SK-N-SH treated with all-trans-retinoic acid at 6 μM for 48 hours (cell line): Measurements from ENCODE around the gene UNCX.

ENCODE experiments used
- ATAC-seq: fragments of 200-7000 bp; cut with Tn5 transposase; 3 replicates; pipeline ENCODE4 v1.9.1; 2020; ENCODE audit warnings: mild to moderate bottlenecking, moderate library complexity
- ARNTL ChIP-seq: fragments of 450-650 bp; formaldehyde crosslinking; IDR thresholded peaks from 2 replicates; pipeline ENCODE4 v1.5.0; 2020; ENCODE audit warnings: low read depth, mild to moderate bottlenecking, moderate library complexity, borderline replicate concordance
- BACH2 ChIP-seq: fragments of 250-450 bp; sonication (Bioruptor Pico); IDR thresholded peaks from 2 replicates; pipeline ENCODE4 v1.9.0; 2021; ENCODE audit warnings: mild to moderate bottlenecking, borderline replicate concordance
- CSDC2 ChIP-seq: fragments of 250-450 bp; sonication (Bioruptor Pico); IDR thresholded peaks from 2 replicates; pipeline ENCODE4 v1.5.0; 2020; ENCODE audit warnings: mild to moderate bottlenecking, moderate library complexity
- ESRRG ChIP-seq: fragments of 250-450 bp; sonication (Bioruptor Pico); IDR thresholded peaks from 2 replicates; pipeline ENCODE4 v1.6.1; 2021; ENCODE audit warnings: mild to moderate bottlenecking
- ISL1 ChIP-seq: fragments of 250-450 bp; sonication (Bioruptor Pico); IDR thresholded peaks from 2 replicates; pipeline ENCODE4 v2.1.2; 2022; ENCODE audit warnings: mild to moderate bottlenecking, moderate library complexity
- OSR1 ChIP-seq: fragments of 250-450 bp; sonication (Bioruptor Pico); IDR thresholded peaks from 2 replicates; pipeline ENCODE4 v1.8.0; 2022; ENCODE audit warnings: moderate library complexity, mild to moderate bottlenecking, inconsistent platforms
- PPARA ChIP-seq: fragments of 250-450 bp; sonication (Bioruptor Pico); IDR thresholded peaks from 2 replicates; pipeline ENCODE4 v1.5.0; 2020; ENCODE audit warnings: mild to moderate bottlenecking, borderline replicate concordance
- RARB ChIP-seq: fragments of 250-450 bp; sonication (Bioruptor Pico); IDR thresholded peaks from 2 replicates; pipeline ENCODE4 v1.8.0; 2021; ENCODE audit warnings: mild to moderate bottlenecking, moderate library complexity
- SNAI2 ChIP-seq: fragments of 250-450 bp; sonication (Bioruptor Pico); IDR thresholded peaks from 2 replicates; pipeline ENCODE4 v1.5.0; 2020; ENCODE audit warnings: mild to moderate bottlenecking, moderate library complexity
- TCF4 ChIP-seq: fragments of 250-450 bp; sonication (Bioruptor Pico); IDR thresholded peaks from 2 replicates; pipeline ENCODE4 v1.8.0; 2021; ENCODE audit warnings: mild to moderate bottlenecking, moderate library complexity, borderline replicate concordance
- ZC3H10 ChIP-seq: fragments of 250-450 bp; sonication (Bioruptor Pico); IDR thresholded peaks from 2 replicates; pipeline ENCODE4 v1.5.1; 2021; ENCODE audit warnings: mild to moderate bottlenecking, moderate library complexity
- ZFP3 ChIP-seq: fragments of 250-450 bp; sonication (Bioruptor Pico); IDR thresholded peaks from 2 replicates; pipeline ENCODE4 v1.5.0; 2020; ENCODE audit warnings: mild to moderate bottlenecking, moderate library complexity
- ZFP30 ChIP-seq: fragments of 450-650 bp; formaldehyde crosslinking; IDR thresholded peaks from 2 replicates; pipeline ENCODE4 v1.5.0; 2022; ENCODE audit warnings: mild to moderate bottlenecking, moderate library complexity
- ZNF70 ChIP-seq: fragments of 450-650 bp; formaldehyde crosslinking; IDR thresholded peaks from 2 replicates; pipeline ENCODE4 v1.5.0; 2020; ENCODE audit warnings: mild to moderate bottlenecking, moderate library complexity
- ZNF8 ChIP-seq: fragments of 450-650 bp; formaldehyde crosslinking; IDR thresholded peaks from 2 replicates; pipeline ENCODE4 v1.5.0; 2020; ENCODE audit warnings: mild to moderate bottlenecking, moderate library complexity
- TF ChIP-seq, protein P1 (sequence below): fragments of 250-450 bp; sonication (Bioruptor Pico); IDR thresholded peaks from 2 replicates; pipeline ENCODE4 v1.8.0; 2020; ENCODE audit warnings: mild to moderate bottlenecking, moderate library complexity, borderline replicate concordance
- TF ChIP-seq, protein P2 (sequence below): fragments of 250-450 bp; sonication (Bioruptor Pico); IDR thresholded peaks from 2 replicates; pipeline ENCODE4 v1.5.0; 2020; ENCODE audit warnings: mild to moderate bottlenecking, moderate library complexity
- TF ChIP-seq, protein P3 (sequence below): fragments of 250-450 bp; sonication (Bioruptor Pico); IDR thresholded peaks from 2 replicates; pipeline ENCODE4 v1.8.0; 2021; ENCODE audit warnings: low read depth, mild to moderate bottlenecking, moderate library complexity, borderline replicate concordance
- TF ChIP-seq, protein P4 (sequence below): fragments of 250-450 bp; sonication (Bioruptor Pico); IDR thresholded peaks from 2 replicates; pipeline ENCODE4 v1.5.1; 2020; ENCODE audit warnings: low read depth, mild to moderate bottlenecking, moderate library complexity
- TF ChIP-seq, protein P5 (sequence below): fragments of 250-450 bp; sonication (Bioruptor Pico); IDR thresholded peaks from 2 replicates; pipeline ENCODE4 v1.5.1; 2021; ENCODE audit warnings: mild to moderate bottlenecking, moderate library complexity

Gene UNCX

DNA sequence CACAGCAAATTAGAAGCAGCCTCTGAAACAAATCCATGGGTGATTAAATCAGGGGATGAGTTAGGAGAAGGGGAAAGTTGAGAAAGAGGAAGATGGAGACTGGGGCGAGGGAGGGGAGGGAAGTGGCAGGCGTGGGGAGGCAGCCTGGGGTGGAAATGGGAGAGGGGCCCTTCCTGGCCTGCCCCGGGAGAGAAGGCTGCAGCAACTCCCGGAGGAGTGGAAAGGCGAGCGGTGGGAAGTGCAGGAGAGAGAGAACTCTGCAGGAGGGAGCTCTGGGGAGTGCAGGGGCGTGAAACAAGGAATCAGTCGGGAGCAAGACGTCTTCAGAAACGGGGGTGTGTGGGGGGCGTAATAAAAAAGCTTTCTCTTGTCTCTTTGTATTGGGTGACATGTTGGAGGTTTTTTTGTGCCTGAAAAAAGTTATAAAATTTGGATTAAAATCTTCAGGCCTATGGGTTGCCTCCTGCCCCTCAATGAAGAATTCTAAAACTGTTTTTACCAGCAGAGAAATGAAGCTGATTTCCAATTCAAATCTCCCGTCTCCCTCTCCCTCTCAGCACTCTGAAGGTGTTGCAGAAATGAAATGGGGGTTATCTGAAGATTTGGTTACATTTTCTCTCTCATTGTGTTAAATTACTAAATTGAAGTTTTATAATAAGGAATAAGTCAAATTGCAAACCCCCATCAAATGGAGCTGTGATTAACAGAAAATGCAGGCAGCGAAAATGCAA, 4.7 kb upstream of the UNCX start:
- TF ChIP-seq ZNF8 (CRISPR knock-in tag) (no peak), TCF4 (CRISPR knock-in tag) (no peak), ISL1 (CRISPR knock-in tag) (no peak), RARB (CRISPR knock-in tag) (no peak), OSR1 (CRISPR knock-in tag) (no peak), ZFP30 (CRISPR knock-in tag) (no peak), CSDC2 (no peak), ESRRG (CRISPR knock-in tag) (no peak), PPARA (CRISPR knock-in tag) (no peak), ZNF70 (CRISPR knock-in tag) (no peak), SNAI2 (CRISPR knock-in tag) (no peak), ZFP3 (no peak)
- TF ChIP-seq, protein P1, sequence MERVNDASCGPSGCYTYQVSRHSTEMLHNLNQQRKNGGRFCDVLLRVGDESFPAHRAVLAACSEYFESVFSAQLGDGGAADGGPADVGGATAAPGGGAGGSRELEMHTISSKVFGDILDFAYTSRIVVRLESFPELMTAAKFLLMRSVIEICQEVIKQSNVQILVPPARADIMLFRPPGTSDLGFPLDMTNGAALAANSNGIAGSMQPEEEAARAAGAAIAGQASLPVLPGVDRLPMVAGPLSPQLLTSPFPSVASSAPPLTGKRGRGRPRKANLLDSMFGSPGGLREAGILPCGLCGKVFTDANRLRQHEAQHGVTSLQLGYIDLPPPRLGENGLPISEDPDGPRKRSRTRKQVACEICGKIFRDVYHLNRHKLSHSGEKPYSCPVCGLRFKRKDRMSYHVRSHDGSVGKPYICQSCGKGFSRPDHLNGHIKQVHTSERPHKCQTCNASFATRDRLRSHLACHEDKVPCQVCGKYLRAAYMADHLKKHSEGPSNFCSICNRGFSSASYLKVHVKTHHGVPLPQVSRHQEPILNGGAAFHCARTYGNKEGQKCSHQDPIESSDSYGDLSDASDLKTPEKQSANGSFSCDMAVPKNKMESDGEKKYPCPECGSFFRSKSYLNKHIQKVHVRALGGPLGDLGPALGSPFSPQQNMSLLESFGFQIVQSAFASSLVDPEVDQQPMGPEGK (CRISPR knock-in tag), result no peak
- TF ChIP-seq, protein P2, sequence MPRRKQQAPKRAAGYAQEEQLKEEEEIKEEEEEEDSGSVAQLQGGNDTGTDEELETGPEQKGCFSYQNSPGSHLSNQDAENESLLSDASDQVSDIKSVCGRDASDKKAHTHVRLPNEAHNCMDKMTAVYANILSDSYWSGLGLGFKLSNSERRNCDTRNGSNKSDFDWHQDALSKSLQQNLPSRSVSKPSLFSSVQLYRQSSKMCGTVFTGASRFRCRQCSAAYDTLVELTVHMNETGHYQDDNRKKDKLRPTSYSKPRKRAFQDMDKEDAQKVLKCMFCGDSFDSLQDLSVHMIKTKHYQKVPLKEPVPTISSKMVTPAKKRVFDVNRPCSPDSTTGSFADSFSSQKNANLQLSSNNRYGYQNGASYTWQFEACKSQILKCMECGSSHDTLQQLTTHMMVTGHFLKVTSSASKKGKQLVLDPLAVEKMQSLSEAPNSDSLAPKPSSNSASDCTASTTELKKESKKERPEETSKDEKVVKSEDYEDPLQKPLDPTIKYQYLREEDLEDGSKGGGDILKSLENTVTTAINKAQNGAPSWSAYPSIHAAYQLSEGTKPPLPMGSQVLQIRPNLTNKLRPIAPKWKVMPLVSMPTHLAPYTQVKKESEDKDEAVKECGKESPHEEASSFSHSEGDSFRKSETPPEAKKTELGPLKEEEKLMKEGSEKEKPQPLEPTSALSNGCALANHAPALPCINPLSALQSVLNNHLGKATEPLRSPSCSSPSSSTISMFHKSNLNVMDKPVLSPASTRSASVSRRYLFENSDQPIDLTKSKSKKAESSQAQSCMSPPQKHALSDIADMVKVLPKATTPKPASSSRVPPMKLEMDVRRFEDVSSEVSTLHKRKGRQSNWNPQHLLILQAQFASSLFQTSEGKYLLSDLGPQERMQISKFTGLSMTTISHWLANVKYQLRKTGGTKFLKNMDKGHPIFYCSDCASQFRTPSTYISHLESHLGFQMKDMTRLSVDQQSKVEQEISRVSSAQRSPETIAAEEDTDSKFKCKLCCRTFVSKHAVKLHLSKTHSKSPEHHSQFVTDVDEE (CRISPR knock-in tag), result no peak
- TF ChIP-seq, protein P3, sequence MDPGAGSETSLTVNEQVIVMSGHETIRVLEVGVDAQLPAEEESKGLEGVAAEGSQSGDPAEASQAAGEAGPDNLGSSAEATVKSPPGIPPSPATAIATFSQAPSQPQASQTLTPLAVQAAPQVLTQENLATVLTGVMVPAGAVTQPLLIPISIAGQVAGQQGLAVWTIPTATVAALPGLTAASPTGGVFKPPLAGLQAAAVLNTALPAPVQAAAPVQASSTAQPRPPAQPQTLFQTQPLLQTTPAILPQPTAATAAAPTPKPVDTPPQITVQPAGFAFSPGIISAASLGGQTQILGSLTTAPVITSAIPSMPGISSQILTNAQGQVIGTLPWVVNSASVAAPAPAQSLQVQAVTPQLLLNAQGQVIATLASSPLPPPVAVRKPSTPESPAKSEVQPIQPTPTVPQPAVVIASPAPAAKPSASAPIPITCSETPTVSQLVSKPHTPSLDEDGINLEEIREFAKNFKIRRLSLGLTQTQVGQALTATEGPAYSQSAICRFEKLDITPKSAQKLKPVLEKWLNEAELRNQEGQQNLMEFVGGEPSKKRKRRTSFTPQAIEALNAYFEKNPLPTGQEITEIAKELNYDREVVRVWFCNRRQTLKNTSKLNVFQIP, result no peak
- TF ChIP-seq, protein P4, sequence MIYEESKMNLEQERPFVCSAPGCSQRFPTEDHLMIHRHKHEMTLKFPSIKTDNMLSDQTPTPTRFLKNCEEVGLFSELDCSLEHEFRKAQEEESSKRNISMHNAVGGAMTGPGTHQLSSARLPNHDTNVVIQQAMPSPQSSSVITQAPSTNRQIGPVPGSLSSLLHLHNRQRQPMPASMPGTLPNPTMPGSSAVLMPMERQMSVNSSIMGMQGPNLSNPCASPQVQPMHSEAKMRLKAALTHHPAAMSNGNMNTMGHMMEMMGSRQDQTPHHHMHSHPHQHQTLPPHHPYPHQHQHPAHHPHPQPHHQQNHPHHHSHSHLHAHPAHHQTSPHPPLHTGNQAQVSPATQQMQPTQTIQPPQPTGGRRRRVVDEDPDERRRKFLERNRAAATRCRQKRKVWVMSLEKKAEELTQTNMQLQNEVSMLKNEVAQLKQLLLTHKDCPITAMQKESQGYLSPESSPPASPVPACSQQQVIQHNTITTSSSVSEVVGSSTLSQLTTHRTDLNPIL, result no peak
- ATAC-seq, result no peak

DNA sequence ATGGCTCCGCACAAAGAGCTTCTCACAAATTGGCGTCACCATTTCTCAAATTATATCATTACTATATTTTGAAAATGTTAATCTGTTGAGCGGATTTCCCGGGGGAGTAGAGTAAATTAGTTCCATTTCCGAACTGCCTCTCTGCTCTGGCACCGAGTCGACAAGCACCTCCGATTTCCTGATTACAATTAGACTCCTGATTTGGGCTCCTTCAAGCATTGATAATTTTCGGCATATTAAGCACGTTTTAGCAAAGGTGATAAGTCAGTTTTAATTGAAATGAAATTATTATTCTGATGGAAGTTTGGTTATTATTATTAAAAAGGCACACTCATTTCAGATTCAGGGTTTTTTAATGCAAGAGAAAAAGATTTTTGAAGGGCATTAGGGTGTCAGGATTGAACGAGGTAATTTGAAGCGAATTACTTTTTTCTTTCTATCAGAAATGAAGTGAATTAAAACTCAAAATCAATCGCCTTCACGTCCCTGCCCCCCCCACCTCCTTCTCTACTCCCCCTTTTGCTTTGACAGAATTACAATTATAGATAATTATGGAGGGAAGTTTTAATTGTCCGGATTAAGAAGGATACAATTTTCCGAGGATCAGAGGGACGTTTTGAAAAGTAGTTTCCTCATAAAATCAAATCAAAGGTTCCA, 4.0 kb upstream of the UNCX start:
- ATAC-seq, result no peak
- TF ChIP-seq ZFP30 (CRISPR knock-in tag) (no peak), ZFP3 (no peak), RARB (CRISPR knock-in tag) (no peak), ZNF70 (CRISPR knock-in tag) (no peak), BACH2 (CRISPR knock-in tag) (no peak), OSR1 (CRISPR knock-in tag) (no peak), ISL1 (CRISPR knock-in tag) (no peak), ESRRG (CRISPR knock-in tag) (no peak), ARNTL (CRISPR knock-in tag) (no peak), ZC3H10 (CRISPR knock-in tag) (no peak), ZNF8 (CRISPR knock-in tag) (no peak)
- TF ChIP-seq, protein P4, result no peak
- TF ChIP-seq, protein P1 (CRISPR knock-in tag), result no peak
- TF ChIP-seq, protein P5, sequence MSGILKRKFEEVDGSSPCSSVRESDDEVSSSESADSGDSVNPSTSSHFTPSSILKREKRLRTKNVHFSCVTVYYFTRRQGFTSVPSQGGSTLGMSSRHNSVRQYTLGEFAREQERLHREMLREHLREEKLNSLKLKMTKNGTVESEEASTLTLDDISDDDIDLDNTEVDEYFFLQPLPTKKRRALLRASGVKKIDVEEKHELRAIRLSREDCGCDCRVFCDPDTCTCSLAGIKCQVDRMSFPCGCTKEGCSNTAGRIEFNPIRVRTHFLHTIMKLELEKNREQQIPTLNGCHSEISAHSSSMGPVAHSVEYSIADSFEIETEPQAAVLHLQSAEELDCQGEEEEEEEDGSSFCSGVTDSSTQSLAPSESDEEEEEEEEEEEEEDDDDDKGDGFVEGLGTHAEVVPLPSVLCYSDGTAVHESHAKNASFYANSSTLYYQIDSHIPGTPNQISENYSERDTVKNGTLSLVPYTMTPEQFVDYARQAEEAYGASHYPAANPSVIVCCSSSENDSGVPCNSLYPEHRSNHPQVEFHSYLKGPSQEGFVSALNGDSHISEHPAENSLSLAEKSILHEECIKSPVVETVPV (CRISPR knock-in tag), result no peak
- TF ChIP-seq, protein P2 (CRISPR knock-in tag), result no peak
